GM21515 (cell line): ENCODE results near the gene USP20.
"Not testable (repeated sequence)": the region's sequence is repeated elsewhere in the genome, so short reads cannot be mapped to it uniquely, and the experiment has no call there.

ENCODE experiments used
- ATAC-seq: cut with Tn5 transposase; IDR thresholded peaks from one replicate; pipeline ENCODE4 v1.9.1; 2021; ENCODE audit not compliant: unreplicated experiment

USP20 gene

GRCh38 chr9:129835128-129835859, at the start of gene USP20, which contains the start of gene C9orf78:
TSS of gene USP20 (plus strand) at chr9:129835458. CDS start at chr9:129852556, 17,098 bp downstream.
TSS of gene C9orf78 (minus strand) at chr9:129835275. CDS start at chr9:129835221, 54 bp downstream.
- peak; percentile 89 for ATAC-seq

- no peak for ATAC-seq
These were observed 49.4 kb upstream of the USP20 start for GRCh38 chr9:129785866-129786265.

GRCh38 chr9:129786481-129786880, 48.8 kb upstream of the USP20 start:
- no peak for ATAC-seq

GRCh38 chr9:129794549-129794948, 40.7 kb upstream of the USP20 start:
- ATAC-seq, result no peak

GRCh38 chr9:129796029-129796428, 39.2 kb upstream of the USP20 start:
- ATAC-seq, result not testable (repeated sequence)

- no peak for ATAC-seq
These were observed 36.3 kb upstream of the USP20 start for GRCh38 chr9:129798973-129799372.

GRCh38 chr9:129801504-129801903, 33.8 kb upstream of the USP20 start:
- no peak for ATAC-seq

- ATAC-seq, result peak; percentile 81
These were observed 32.2 kb upstream of the USP20 start, which contains the start of gene TOR1B for GRCh38 chr9:129802833-129803675. TSS of gene TOR1B (plus strand) at chr9:129803184. CDS start at chr9:129803213, 29 bp downstream.

- peak; percentile 7 for ATAC-seq
These were observed 31.6 kb upstream of the USP20 start for GRCh38 chr9:129803676-129804060.

- ATAC-seq, result no peak
These were observed 29.2 kb upstream of the USP20 start for GRCh38 chr9:129806061-129806460.

GRCh38 chr9:129809346-129809745, 25.9 kb upstream of the USP20 start:
- no peak for ATAC-seq

- no peak for ATAC-seq
These were observed 25.1 kb upstream of the USP20 start for GRCh38 chr9:129810116-129810515.

GRCh38 chr9:129810788-129811187, 24.5 kb upstream of the USP20 start:
- ATAC-seq, result no peak

- ATAC-seq, result no peak
These were observed 23.3 kb upstream of the USP20 start for GRCh38 chr9:129811967-129812363.

- ATAC-seq, result no peak
These were observed 22.9 kb upstream of the USP20 start for GRCh38 chr9:129812385-129812784.

GRCh38 chr9:129813661-129814060, 21.6 kb upstream of the USP20 start:
- ATAC-seq, result no peak

- ATAC-seq, result no peak
These were observed 20.6 kb upstream of the USP20 start for GRCh38 chr9:129814432-129815223.

- ATAC-seq, result no peak
These were observed 20.0 kb upstream of the USP20 start for GRCh38 chr9:129815278-129815677.

- ATAC-seq, result no peak
These were observed 18.5 kb upstream of the USP20 start for GRCh38 chr9:129816501-129817435.
